IMR-90 (cell line): ENCODE measurements around the gene GMPPB. TPM values are rescaled to one million over a fixed set of nuclear protein-coding genes. Genes with fewer than 3 reads are reported as not detected.

Experiments
- ATAC-seq: fragments of 200-7000 bp; cut with Tn5 transposase; 2 replicates; pipeline ENCODE4 v1.9.1; 2020; ENCODE audit warnings: low read depth, mild to moderate bottlenecking, moderate library complexity
- BruUV-seq: library from RNA; stranded (reverse); fragments of 400-500 nt; replicated peaks from 2 replicates; lab custom pipeline; 2021; lab: Mats Ljungman, UMichigan
- CTCF ChIA-PET: fragments of 300-600 bp; formaldehyde crosslinking; extraction: SDS; loops from one replicate; lab custom pipeline; 2021; ENCODE audit warnings: antibody characterized with exemption; lab: Yijun Ruan, JAX
- POLR2A ChIA-PET: fragments of 300-600 bp; sonication (Branson Sonifier 250); formaldehyde crosslinking; loops from one replicate; lab custom pipeline; 2022; ENCODE audit warnings: antibody characterized with exemption; ENCODE audit not compliant: unreplicated experiment; lab: Charles Lee
- DNase-seq: peaks from one replicate; pipeline ENCODE4 v3.0.0; 2013
- H2AFZ ChIP-seq: replicated peaks from 2 replicates; pipeline ENCODE3; 2013; ENCODE audit warnings: low read length, mild to moderate bottlenecking; ENCODE audit not compliant: poor library complexity
- H2AK5ac ChIP-seq: 2 replicates; pipeline ENCODE4 v1.6.1; 2013; ENCODE audit warnings: low read depth, low read length, inconsistent platforms
- H2AK9ac ChIP-seq: replicated peaks from 2 replicates; pipeline ENCODE3; 2013; ENCODE audit warnings: mild to moderate bottlenecking, low read depth, low read length, moderate library complexity; ENCODE audit not compliant: poor library complexity
- H2BK120ac ChIP-seq: 2 replicates; pipeline ENCODE4 v1.6.1; 2013; ENCODE audit warnings: low read depth, low read length, inconsistent platforms
- H2BK15ac ChIP-seq: 3 replicates; pipeline ENCODE4 v1.6.1; 2013; ENCODE audit warnings: low read depth, low read length, inconsistent platforms
- H2BK20ac ChIP-seq: 2 replicates; pipeline ENCODE4 v1.6.1; 2013; ENCODE audit warnings: low read depth, mild to moderate bottlenecking, inconsistent platforms, low read length, moderate library complexity
- H2BK5ac ChIP-seq: 2 replicates; pipeline ENCODE4 v1.6.1; 2013; ENCODE audit warnings: mild to moderate bottlenecking, low read depth, low read length, inconsistent platforms; ENCODE audit not compliant: poor library complexity, severe bottlenecking
- H3K14ac ChIP-seq: replicated peaks from 2 replicates; pipeline ENCODE4 v1.6.1; 2013; ENCODE audit warnings: low read depth, low read length, inconsistent platforms
- H3K18ac ChIP-seq: 2 replicates; pipeline ENCODE4 v1.6.1; 2013; ENCODE audit warnings: low read depth, low read length, control low read depth
- H3K23ac ChIP-seq: 2 replicates; pipeline ENCODE4 v1.6.1; 2013; ENCODE audit warnings: low read depth, low read length, inconsistent platforms
- H3K27ac ChIP-seq: 2 replicates; pipeline ENCODE4 v1.5.1; 2013; ENCODE audit warnings: mild to moderate bottlenecking, control low read depth, low read length; ENCODE audit not compliant: insufficient read depth
- H3K27me3 ChIP-seq: 2 replicates; pipeline ENCODE4 v1.6.1; 2013; ENCODE audit warnings: low read length; ENCODE audit not compliant: control insufficient read depth, insufficient read depth
- H3K36me3 ChIP-seq: 2 replicates; pipeline ENCODE4 v1.6.1; 2013; ENCODE audit warnings: low read length, mixed read lengths; ENCODE audit not compliant: control insufficient read depth, insufficient read depth
- H3K4ac ChIP-seq: 2 replicates; pipeline ENCODE4 v1.6.1; 2013; ENCODE audit warnings: low read depth, low read length, inconsistent platforms
- H3K4me1 ChIP-seq: 2 replicates; pipeline ENCODE4 v1.6.1; 2013; ENCODE audit warnings: low read length, mixed read lengths; ENCODE audit not compliant: control insufficient read depth, insufficient read depth
- H3K4me2 ChIP-seq: 2 replicates; pipeline ENCODE4 v1.6.1; 2013; ENCODE audit warnings: low read depth, mild to moderate bottlenecking, control low read depth, low read length, moderate library complexity
- H3K4me3 ChIP-seq: 2 replicates; pipeline ENCODE4 v1.5.1; 2013; ENCODE audit warnings: low read depth, mild to moderate bottlenecking, control low read depth, low read length, moderate library complexity; ENCODE audit not compliant: insufficient read depth
- H3K56ac ChIP-seq: 2 replicates; pipeline ENCODE4 v1.6.1; 2013; ENCODE audit warnings: low read length, inconsistent platforms; ENCODE audit not compliant: insufficient read depth; ENCODE audit errors: extremely low read depth
- H3K79me1 ChIP-seq, 2 experiments: 2 replicates each; pipeline ENCODE4 v1.6.1; 2013; ENCODE audit warnings: low read length in 2 of 2, inconsistent platforms in 1 of 2, low read depth in 1 of 2
- H3K9ac ChIP-seq: 2 replicates; pipeline ENCODE4 v1.6.1; 2013; ENCODE audit warnings: low read depth, low read length, control low read depth
- H3K9me1 ChIP-seq: 2 replicates; pipeline ENCODE4 v1.6.1; 2013; ENCODE audit warnings: low read length, inconsistent platforms; ENCODE audit not compliant: insufficient read depth
- H3K9me3 ChIP-seq: 2 replicates; pipeline ENCODE4 v1.6.1; 2013; ENCODE audit warnings: low read length; ENCODE audit not compliant: control insufficient read depth, insufficient read depth
- H4K20me1 ChIP-seq: 2 replicates; pipeline ENCODE4 v1.6.1; 2013; ENCODE audit warnings: low read length, inconsistent platforms; ENCODE audit not compliant: insufficient read depth
- H4K5ac ChIP-seq: 2 replicates; pipeline ENCODE4 v1.6.1; 2013; ENCODE audit warnings: mild to moderate bottlenecking, low read depth, low read length, control low read depth
- H4K8ac ChIP-seq, 2 experiments: 2 replicates each; pipeline ENCODE4 v1.6.1; 2013; ENCODE audit warnings: low read depth in 2 of 2, low read length in 2 of 2, control low read depth in 1 of 2, inconsistent platforms in 1 of 2
- H4K91ac ChIP-seq: 2 replicates; pipeline ENCODE4 v1.6.1; 2013; ENCODE audit warnings: low read depth, low read length, inconsistent platforms; ENCODE audit not compliant: insufficient read depth
- BHLHE40 ChIP-seq: fragments of 150-350 bp; IDR thresholded peaks from 2 replicates; pipeline ENCODE4 v1.6.1; 2016; ENCODE audit warnings: mild to moderate bottlenecking, low read depth, low read length
- CEBPB ChIP-seq: IDR thresholded peaks from 2 replicates; pipeline ENCODE4 v1.6.1; 2012; ENCODE audit warnings: low read depth, low read length, improper control_type of control experiment
- CHD1 ChIP-seq: IDR thresholded peaks from 2 replicates; pipeline ENCODE4 v1.6.1; 2012; ENCODE audit warnings: low read depth, low read length, improper control_type of control experiment
- CTCF ChIP-seq: conservative IDR thresholded peaks from 2 replicates; pipeline ENCODE4 v1.5.1; 2012; ENCODE audit warnings: mild to moderate bottlenecking, low read depth, low read length, improper control_type of control experiment
- ELK1 ChIP-seq: fragments of 150-350 bp; IDR thresholded peaks from 2 replicates; pipeline ENCODE4 v1.6.1; 2016; ENCODE audit warnings: low read depth, mild to moderate bottlenecking, low read length, moderate library complexity, borderline replicate concordance
- FOS ChIP-seq: fragments of 150-350 bp; IDR thresholded peaks from 2 replicates; pipeline ENCODE4 v1.6.1; 2016; ENCODE audit warnings: low read depth, low read length
- MAFK ChIP-seq: IDR thresholded peaks from 2 replicates; pipeline ENCODE4 v1.6.1; 2012; ENCODE audit warnings: low read depth, low read length, improper control_type of control experiment
- MAZ ChIP-seq: IDR thresholded peaks from 2 replicates; pipeline ENCODE4 v1.6.1; 2012; ENCODE audit warnings: low read depth, mild to moderate bottlenecking, low read length, improper control_type of control experiment, moderate library complexity, borderline replicate concordance
- MXI1 ChIP-seq: IDR thresholded peaks from 2 replicates; pipeline ENCODE4 v1.6.1; 2012; ENCODE audit warnings: low read depth, mild to moderate bottlenecking, low read length, moderate library complexity, borderline replicate concordance
- NFE2L2 ChIP-seq: fragments of 150-350 bp; IDR thresholded peaks from 2 replicates; pipeline ENCODE4 v1.6.1; 2016; ENCODE audit warnings: low read depth, mild to moderate bottlenecking, low read length
- POLR2A ChIP-seq: IDR thresholded peaks from 2 replicates; pipeline ENCODE4 v1.6.1; 2012; ENCODE audit warnings: mild to moderate bottlenecking, low read depth, low read length
- RAD21 ChIP-seq: IDR thresholded peaks from 2 replicates; pipeline ENCODE4 v1.6.1; 2012; ENCODE audit warnings: low read length, improper control_type of control experiment
- RCOR1 ChIP-seq: IDR thresholded peaks from 2 replicates; pipeline ENCODE4 v1.6.1; 2012; ENCODE audit warnings: mild to moderate bottlenecking, low read length, improper control_type of control experiment; ENCODE audit not compliant: insufficient replicate concordance
- RFX5 ChIP-seq: IDR thresholded peaks from 2 replicates; pipeline ENCODE4 v1.8.0; 2012; ENCODE audit warnings: low read depth, mild to moderate bottlenecking, low read length, moderate library complexity
- SMC3 ChIP-seq: fragments of 150-350 bp; IDR thresholded peaks from 2 replicates; pipeline ENCODE4 v1.6.1; 2016; ENCODE audit warnings: low read depth, mild to moderate bottlenecking, antibody characterized with exemption, low read length, moderate library complexity
- USF2 ChIP-seq: fragments of 150-350 bp; IDR thresholded peaks from 2 replicates; pipeline ENCODE4 v1.6.1; 2017; ENCODE audit warnings: mild to moderate bottlenecking, antibody characterized with exemption, low read length, low read depth
- WGBS, 2 experiments: methylation state at CpG; one replicate each; pipeline versions ENCODE4 v1.1.5 to v1.1.7; 2013; ENCODE audit warnings: missing lambda C conversion rate in 2 of 2; ENCODE audit not compliant: insufficient read length in 1 of 2; ENCODE audit errors: extremely low coverage in 2 of 2; 5-methylcytosine and 5-hydroxymethylcytosine counted together
- dilution Hi-C: fragments of 300-500 bp; cut with HindIII; formaldehyde crosslinking; loops from one replicate; pipeline ENCODE4 v1.14.3; 2018; ENCODE audit warnings: low sequenced_read_pairs; ENCODE audit not compliant: unreplicated experiment
- in situ Hi-C: fragments of 300-500 bp; cut with MboI; formaldehyde crosslinking; loops from 3 replicates; pipeline ENCODE4 v1.14.3; 2019; ENCODE audit warnings: low sequenced_read_pairs, inconsistent platforms, mixed read lengths
- intact Hi-C: fragments of 100-400 bp; cut with micrococcal nuclease; formaldehyde crosslinking; loops from 2 replicates; pipeline ENCODE4 v1.10.0; 2022
- polyA plus RNA-seq, 3 experiments: library from polyadenylated mRNA; depleted of rRNA; stranded (reverse); fragments of >200 nt; gene quantifications; 2 replicates each; pipeline ENCODE4 v1.2.3, GENCODE V29; 2012; ENCODE audit warnings: low replicate concordance in 1 of 3
- total RNA-seq: library from RNA; depleted of rRNA; stranded (reverse); fragments of >200 nt; gene quantifications from 2 replicates; pipeline ENCODE4 v1.2.3, GENCODE V29; 2012

The GMPPB gene
- total and polyA plus RNA-seq, 2 of the 4 experiments (the other 2 are of a cell fraction), result 27.9 to 37.3 TPM

- TF ChIP-seq SMC3 (no peak), MAFK (no peak), BHLHE40 (no peak), CTCF (no peak), USF2 (no peak), NFE2L2 (no peak), RFX5 (no peak), MAZ (no peak), RCOR1 (no peak), MXI1 (no peak), CEBPB (no peak), FOS (no peak), CHD1 (no peak), ELK1 (no peak), POLR2A (no peak; the same call in 1 of the 2 replicates), RAD21 (no peak)
- Histone ChIP-seq H3K27ac (peak overlapping the region; percentile 72), H3K9me1 (peaks cover 5% of the 10 kb centered on the region; the same call in 1 of the 2 replicates), H3K4me1 (peaks cover 17% of the 10 kb centered on the region), H3K4me3 (peak overlapping the region; percentile 85), H3K27me3 (no peaks in the 10 kb centered on the region), H3K14ac (peak overlapping the region; percentile 93; the same call in 1 of the 2 replicates), H3K79me1 (peaks cover 15 to 43% of the 10 kb centered on the region in 2 experiments; a peak in 3 of 4 replicates), H2AFZ (peak overlapping the region; percentile 99), H4K5ac (no peak overlapping the region), H3K9ac (peak overlapping the region; percentile 91), H2BK20ac (no peak overlapping the region), H4K20me1 (peaks cover 31% of the 10 kb centered on the region), H3K56ac (no peak overlapping the region), H4K91ac (0 out of 2 replicates have a peak overlapping the region, but pooled peaks have one; percentile 50), H2AK5ac (peak overlapping the region; percentile 62), H4K8ac (peak overlapping the region; percentile 55 to 93; a peak in 2 of 4 replicates), H3K4ac (peak overlapping the region; percentile 88), H2AK9ac (peak overlapping the region; percentile 100), H2BK15ac (no peak overlapping the region), H3K4me2 (peak overlapping the region; percentile 96), H3K36me3 (peaks cover 42% of the 10 kb centered on the region), H3K9me3 (no peaks in the 10 kb centered on the region), H3K18ac (no peak overlapping the region), H2BK120ac (no peak overlapping the region), H3K23ac (peak overlapping the region; percentile 76; the same call in 1 of the 2 replicates), H2BK5ac (no peak overlapping the region)
- intact Hi-C loops, result no loop called here
- whole genome bisulfite sequencing, 2 experiments, result 71% methylated on average over 2 of the region's 8 CpGs; no CpG with 5 or more reads in 1 of the 2 experiments
- ATAC-seq (no peak), DNase-seq (no peak)
- BruUV-seq, result no TSS peak
- ChIA-PET POLR2A (interaction anchor here (0.6 kb wide), 1 partner anchor 207 kb away, joined by 3 read pairs; the partner anchor contains the start of gene MON1A), CTCF (no interaction called here)
- in situ Hi-C loops, result no loop called here
- dilution Hi-C loops, result no loop called here
Measured at GRCh38 chr3:49722896-49723295, 855 bp downstream of the GMPPB start.
